Brain microvascular endothelial cell (primary cell): Measurements from ENCODE around the gene YBX3.

ENCODE experiments used
- DNase-seq: peaks from one replicate; pipeline ENCODE4 v3.0.0-alpha.2; 2020
- H3K27ac ChIP-seq: fragments of 250-450 bp; sonication (Bioruptor Pico); 2 replicates; pipeline ENCODE4 v1.5.1; 2020; ENCODE audit warnings: mild to moderate bottlenecking, moderate library complexity
- H3K27me3 ChIP-seq: fragments of 250-450 bp; sonication (Bioruptor Pico); replicated peaks from 2 replicates; pipeline ENCODE4 v1.5.1; 2020; ENCODE audit warnings: mild to moderate bottlenecking
- H3K36me3 ChIP-seq: fragments of 250-450 bp; sonication (Bioruptor Pico); replicated peaks from 2 replicates; pipeline ENCODE4 v1.5.1; 2020; ENCODE audit warnings: mild to moderate bottlenecking
- H3K4me3 ChIP-seq: 2 replicates; pipeline ENCODE4 v1.5.1; 2011; ENCODE audit warnings: low read depth, mild to moderate bottlenecking, control low read depth, low read length, moderate library complexity
- in situ Hi-C: cut with HindIII; loops from 2 replicates; pipeline ENCODE4 v1.10.0; 2017; ENCODE audit warnings: low sequenced_read_pairs, low pct_ligation_motif_present
- TF ChIP-seq, protein P1 (sequence below): IDR thresholded peaks from 2 replicates; pipeline ENCODE4 v1.5.1; 2011; ENCODE audit warnings: low read depth, mild to moderate bottlenecking, moderate library complexity, low read length, control low read depth, inconsistent platforms; ENCODE audit errors: missing control alignments

Gene YBX3

DNA sequence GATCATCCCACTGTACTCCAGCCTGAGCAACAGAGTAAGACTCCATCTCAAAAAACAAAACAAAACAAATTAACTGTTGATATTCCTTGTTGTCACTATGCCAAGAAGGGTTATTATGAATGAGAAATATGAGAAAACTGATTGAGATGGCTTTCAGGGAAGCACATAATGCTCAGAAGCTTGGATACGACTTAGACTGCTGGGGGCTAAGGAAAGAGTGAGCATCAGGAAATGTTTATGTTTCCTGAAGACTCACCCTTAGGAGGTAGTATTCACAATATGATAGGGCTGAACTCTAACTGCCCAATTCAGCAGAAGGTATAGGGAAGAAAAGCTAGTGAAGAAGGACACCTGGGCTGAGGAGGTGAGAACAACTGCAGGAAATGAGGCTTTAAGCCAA is 55.5 kb downstream of the YBX3 start:
- H3K4me3 ChIP-seq, result no peak overlapping the region
- DNase-seq, result no peak

DNA sequence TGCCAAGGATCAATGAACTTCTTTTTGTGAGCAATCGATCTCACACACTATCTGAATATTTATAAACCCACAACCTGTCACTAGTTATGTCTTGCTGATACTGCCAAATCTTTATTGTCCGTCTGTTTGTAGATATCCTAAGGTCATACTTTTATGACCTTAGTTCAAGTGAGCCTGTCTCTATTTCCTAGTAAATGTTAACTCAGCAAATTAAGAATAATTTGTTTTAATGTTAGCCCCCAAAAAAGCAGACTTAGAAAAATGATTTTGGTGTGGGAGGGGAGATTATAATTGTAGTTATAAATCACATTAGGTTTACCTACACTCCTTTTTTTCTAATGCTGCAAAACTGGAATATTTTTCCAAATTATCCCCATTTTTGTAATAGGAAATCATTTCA is 58.6 kb downstream of the YBX3 start:
- H3K27me3 ChIP-seq, result no peaks in the 10 kb centered on the region
- in situ Hi-C loops, result no loop called here
- no peak overlapping the region for H3K27ac ChIP-seq
- TF ChIP-seq, protein P1, sequence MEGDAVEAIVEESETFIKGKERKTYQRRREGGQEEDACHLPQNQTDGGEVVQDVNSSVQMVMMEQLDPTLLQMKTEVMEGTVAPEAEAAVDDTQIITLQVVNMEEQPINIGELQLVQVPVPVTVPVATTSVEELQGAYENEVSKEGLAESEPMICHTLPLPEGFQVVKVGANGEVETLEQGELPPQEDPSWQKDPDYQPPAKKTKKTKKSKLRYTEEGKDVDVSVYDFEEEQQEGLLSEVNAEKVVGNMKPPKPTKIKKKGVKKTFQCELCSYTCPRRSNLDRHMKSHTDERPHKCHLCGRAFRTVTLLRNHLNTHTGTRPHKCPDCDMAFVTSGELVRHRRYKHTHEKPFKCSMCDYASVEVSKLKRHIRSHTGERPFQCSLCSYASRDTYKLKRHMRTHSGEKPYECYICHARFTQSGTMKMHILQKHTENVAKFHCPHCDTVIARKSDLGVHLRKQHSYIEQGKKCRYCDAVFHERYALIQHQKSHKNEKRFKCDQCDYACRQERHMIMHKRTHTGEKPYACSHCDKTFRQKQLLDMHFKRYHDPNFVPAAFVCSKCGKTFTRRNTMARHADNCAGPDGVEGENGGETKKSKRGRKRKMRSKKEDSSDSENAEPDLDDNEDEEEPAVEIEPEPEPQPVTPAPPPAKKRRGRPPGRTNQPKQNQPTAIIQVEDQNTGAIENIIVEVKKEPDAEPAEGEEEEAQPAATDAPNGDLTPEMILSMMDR, result no peak
- no peaks in the 10 kb centered on the region for H3K36me3 ChIP-seq
- no peak overlapping the region for H3K4me3 ChIP-seq
- no peak for DNase-seq

More for the DNA sequence above, 55.5 kb downstream of the YBX3 start:
- Histone ChIP-seq H3K36me3 (no peaks in the 10 kb centered on the region), H3K27ac (no peak overlapping the region), H3K27me3 (no peaks in the 10 kb centered on the region)
- in situ Hi-C loops, result no loop called here
- TF ChIP-seq, protein P1, result no peak

DNA sequence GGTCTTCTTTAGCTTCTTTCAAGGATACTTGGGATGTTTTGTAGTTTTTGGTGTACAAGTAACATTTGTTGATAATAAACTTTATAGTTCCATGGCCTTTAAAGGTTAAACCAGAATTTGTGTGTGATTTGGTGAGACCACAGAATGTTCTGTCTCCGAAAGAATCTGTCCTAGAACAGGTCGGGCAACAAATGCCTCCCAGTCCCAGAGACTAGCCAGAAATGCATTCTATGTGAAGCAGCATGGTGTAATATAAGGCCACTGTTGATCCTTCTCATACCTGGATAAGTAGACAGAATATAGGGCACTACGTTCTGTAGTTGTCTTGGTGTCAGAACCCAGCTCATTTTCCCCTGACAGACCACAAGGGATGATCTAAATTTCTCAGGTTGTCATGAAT is 59.3 kb downstream of the YBX3 start:
- in situ Hi-C loops, result no loop called here
- Histone ChIP-seq H3K27ac (no peak overlapping the region), H3K4me3 (no peak overlapping the region), H3K27me3 (no peaks in the 10 kb centered on the region), H3K36me3 (no peaks in the 10 kb centered on the region)
- no peak for DNase-seq
- TF ChIP-seq, protein P1, result no peak

DNA sequence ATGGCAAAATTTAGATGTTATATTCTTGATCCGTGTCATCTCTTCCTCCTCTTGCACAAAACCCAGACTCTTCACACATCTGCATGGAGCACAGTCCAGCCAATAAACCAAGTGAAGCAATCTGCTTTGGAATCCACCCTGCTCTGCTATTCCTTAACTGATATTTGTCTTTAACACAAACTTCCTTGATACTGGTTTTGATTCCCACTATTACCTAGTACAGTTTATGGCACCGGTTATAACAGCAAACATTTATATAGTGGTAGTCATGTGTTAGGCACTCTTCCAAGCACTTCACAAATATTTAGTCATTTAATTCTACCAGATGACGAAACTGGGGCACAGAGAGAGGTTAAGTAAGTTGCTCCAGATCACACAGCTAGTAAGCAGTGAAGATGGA is 61.8 kb downstream of the YBX3 start:
- no peaks in the 10 kb centered on the region for H3K27me3 ChIP-seq
- TF ChIP-seq, protein P1, result no peak
- H3K4me3 ChIP-seq, result no peak overlapping the region
- no peak for DNase-seq
- in situ Hi-C loops, result no loop called here
- no peaks in the 10 kb centered on the region for H3K36me3 ChIP-seq
- H3K27ac ChIP-seq, result no peak overlapping the region

GRCh38 chr12:10654003-10654402 is 69.1 kb downstream of the YBX3 start:
- no peak overlapping the region for H3K27ac ChIP-seq
- TF ChIP-seq, protein P1, result no peak
- no peak overlapping the region for H3K4me3 ChIP-seq
- H3K27me3 ChIP-seq, result no peaks in the 10 kb centered on the region
- in situ Hi-C loops, result no loop called here
- no peaks in the 10 kb centered on the region for H3K36me3 ChIP-seq
- no peak for DNase-seq

- TF ChIP-seq, protein P1, result no peak
- DNase-seq, result no peak
- in situ Hi-C loops, result no loop called here
- Histone ChIP-seq H3K27ac (no peak overlapping the region), H3K4me3 (no peak overlapping the region), H3K36me3 (no peaks in the 10 kb centered on the region), H3K27me3 (no peaks in the 10 kb centered on the region)
Measured at GRCh38 chr12:10652192-10652591, 70.9 kb downstream of the YBX3 start.
